Measurements from ENCODE around the gene EPPIN. TPM values are rescaled to one million over a fixed set of nuclear protein-coding genes. Genes with fewer than 3 reads are reported as not detected.
A peak's percentile ranks its signal among the peaks of the same experiment; 100 is the strongest.

EPPIN gene
- total and polyA plus RNA-seq, 7 donors: not detected

DNA sequence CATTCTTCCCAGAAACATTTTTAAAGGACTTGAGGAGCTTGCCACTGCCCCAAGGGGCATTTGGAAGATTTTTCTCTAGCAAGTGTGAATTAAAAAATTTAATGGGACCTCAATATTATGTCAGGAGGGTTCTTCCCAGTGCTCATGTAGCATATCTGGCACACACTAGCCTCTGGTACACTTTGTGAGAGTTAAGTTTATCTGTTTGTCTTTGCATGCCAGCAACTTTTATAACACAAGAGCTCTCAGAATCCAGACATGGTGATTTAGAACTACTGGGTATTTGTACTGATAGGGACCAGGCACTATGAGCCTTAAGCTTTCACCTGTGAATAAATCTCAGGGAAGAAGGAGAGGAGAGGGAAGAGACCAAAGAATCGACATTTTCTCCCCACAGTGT, 44.6 kb downstream of the EPPIN start:
- TF ChIP-seq, protein P1, sequence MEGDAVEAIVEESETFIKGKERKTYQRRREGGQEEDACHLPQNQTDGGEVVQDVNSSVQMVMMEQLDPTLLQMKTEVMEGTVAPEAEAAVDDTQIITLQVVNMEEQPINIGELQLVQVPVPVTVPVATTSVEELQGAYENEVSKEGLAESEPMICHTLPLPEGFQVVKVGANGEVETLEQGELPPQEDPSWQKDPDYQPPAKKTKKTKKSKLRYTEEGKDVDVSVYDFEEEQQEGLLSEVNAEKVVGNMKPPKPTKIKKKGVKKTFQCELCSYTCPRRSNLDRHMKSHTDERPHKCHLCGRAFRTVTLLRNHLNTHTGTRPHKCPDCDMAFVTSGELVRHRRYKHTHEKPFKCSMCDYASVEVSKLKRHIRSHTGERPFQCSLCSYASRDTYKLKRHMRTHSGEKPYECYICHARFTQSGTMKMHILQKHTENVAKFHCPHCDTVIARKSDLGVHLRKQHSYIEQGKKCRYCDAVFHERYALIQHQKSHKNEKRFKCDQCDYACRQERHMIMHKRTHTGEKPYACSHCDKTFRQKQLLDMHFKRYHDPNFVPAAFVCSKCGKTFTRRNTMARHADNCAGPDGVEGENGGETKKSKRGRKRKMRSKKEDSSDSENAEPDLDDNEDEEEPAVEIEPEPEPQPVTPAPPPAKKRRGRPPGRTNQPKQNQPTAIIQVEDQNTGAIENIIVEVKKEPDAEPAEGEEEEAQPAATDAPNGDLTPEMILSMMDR (IDR thresholded peaks at IDR 0.05): no peak
- no peak for TF ChIP-seq POLR2A (IDR thresholded peaks at IDR 0.05)
- no peak for TF ChIP-seq EP300 (IDR thresholded peaks at IDR 0.05)
- no peak for TF ChIP-seq POLR2AphosphoS5 (IDR thresholded peaks at IDR 0.05)
- peaks cover 0 to 27% (median 17%) of the 10 kb centered on the region in 4 donors for H3K4me1 ChIP-seq
- H3K27ac ChIP-seq: peak overlapping the region in 2 of 4 donors; percentile 69 to 78
- H3K9me3 ChIP-seq: no peaks in the 10 kb centered on the region
- WGBS, 2 donors: 24 to 51% methylated on average over 1 of the region's 1 CpG
- no peaks in the 10 kb centered on the region for H3K36me3 ChIP-seq
- intact Hi-C loops (cut with DNase I): no loop called here
- no peaks in the 10 kb centered on the region for H3K27me3 ChIP-seq
- DNase-seq: no peak
- no peak overlapping the region for H3K4me3 ChIP-seq

DNA sequence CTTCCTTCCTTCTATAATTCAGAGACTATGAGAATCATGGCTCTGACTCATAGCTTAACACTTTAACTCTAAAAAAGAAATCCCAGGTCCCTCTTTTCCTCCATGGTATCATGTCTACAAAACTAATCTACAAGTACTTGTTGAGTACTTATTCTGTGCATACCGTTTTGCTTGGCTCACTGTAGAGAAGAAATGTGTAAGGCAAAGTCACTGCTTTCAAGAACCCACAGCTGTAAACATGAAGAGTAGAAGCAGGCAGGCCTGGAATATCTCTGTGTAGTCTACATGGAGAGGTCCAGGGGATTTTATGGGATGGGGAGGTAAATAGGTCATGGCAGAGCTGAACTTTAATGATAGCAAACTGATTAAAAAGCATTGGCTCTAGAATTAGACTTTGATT, 45.6 kb downstream of the EPPIN start:
- no peaks in the 10 kb centered on the region for H3K36me3 ChIP-seq
- peaks cover 0 to 27% (median 17%) of the 10 kb centered on the region in 4 donors for H3K4me1 ChIP-seq
- intact Hi-C loops (cut with DNase I): no loop called here
- H3K4me3 ChIP-seq: no peak overlapping the region
- 54 to 73% methylated on average over 1 of the region's 1 CpG for WGBS, 2 donors
- no peaks in the 10 kb centered on the region for H3K9me3 ChIP-seq
- H3K27me3 ChIP-seq: no peaks in the 10 kb centered on the region
- DNase-seq: no peak
- TF ChIP-seq POLR2AphosphoS5 (IDR thresholded peaks at IDR 0.05) (peak in 3 of 4 donors; percentile 40 to 67 (median 66)), EP300 (IDR thresholded peaks at IDR 0.05) (no peak), POLR2A (IDR thresholded peaks at IDR 0.05) (no peak)
- TF ChIP-seq, protein P1 (IDR thresholded peaks at IDR 0.05): no peak
- H3K27ac ChIP-seq: peak overlapping the region in 3 of 4 donors; percentile 49 to 78 (median 69)

DNA sequence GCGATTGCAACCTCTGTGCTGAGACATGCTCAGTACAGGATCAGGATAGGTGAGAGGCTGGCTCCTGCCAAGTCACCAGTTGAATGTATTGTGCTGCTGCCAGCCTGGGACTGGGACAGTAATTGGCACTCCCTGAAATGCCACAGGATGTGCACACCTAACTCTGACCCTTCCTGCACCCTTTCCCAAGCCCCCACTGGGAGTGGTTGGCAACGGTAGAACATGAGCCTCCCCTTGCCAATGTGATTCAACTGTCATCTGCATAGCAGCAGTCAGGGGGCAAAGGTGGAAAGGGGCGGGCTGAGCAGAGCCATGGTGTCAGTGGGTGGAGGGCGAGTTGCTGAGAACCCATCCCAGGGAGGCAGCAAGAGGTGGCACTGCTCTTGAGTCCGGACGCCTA, 47.2 kb downstream of the EPPIN start:
- no peak overlapping the region for H3K27ac ChIP-seq
- 14 to 64% methylated on average over 6 of the region's 6 CpGs for WGBS, 2 donors
- no peaks in the 10 kb centered on the region for H3K27me3 ChIP-seq
- intact Hi-C loops (cut with DNase I): no loop called here
- no peaks in the 10 kb centered on the region for H3K9me3 ChIP-seq
- TF ChIP-seq, protein P1 (IDR thresholded peaks at IDR 0.05): no peak
- H3K36me3 ChIP-seq: no peaks in the 10 kb centered on the region
- H3K4me1 ChIP-seq: peaks cover 0 to 27% (median 17%) of the 10 kb centered on the region in 4 donors
- DNase-seq: no peak
- no peak overlapping the region for H3K4me3 ChIP-seq

DNA sequence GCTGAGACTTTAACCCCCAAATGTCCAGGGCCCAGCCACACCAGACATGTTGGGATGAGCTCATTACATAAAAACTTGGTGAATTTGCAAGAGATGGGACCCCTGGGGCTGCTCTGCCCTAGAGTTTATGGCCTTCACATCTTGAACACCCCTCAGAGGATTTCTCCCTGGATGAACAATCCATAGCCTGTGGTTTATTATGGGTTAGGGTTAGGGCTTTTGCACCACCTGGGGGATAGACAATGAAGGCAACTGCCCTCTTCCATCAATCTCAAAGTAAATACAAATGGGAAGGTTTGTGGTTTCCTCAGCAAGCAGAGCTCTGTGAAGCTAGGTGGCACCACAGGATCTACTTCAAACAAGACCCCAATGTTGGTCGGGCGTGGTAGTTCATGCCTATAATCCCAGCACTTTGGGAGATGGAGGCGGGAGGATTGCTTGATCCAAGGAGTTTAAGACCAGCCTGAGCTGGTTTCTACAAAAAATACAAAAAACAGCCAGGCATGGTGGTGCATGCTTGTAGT, 49.2 kb downstream of the EPPIN start:
- H3K27me3 ChIP-seq: no peaks in the 10 kb centered on the region
- TF ChIP-seq POLR2A (IDR thresholded peaks at IDR 0.05) (no peak), POLR2AphosphoS5 (IDR thresholded peaks at IDR 0.05) (no peak), EP300 (IDR thresholded peaks at IDR 0.05) (no peak)
- TF ChIP-seq, protein P1 (IDR thresholded peaks at IDR 0.05): no peak
- intact Hi-C loops (cut with DNase I): no loop called here
- no peaks in the 10 kb centered on the region for H3K36me3 ChIP-seq
- no peak overlapping the region for H3K4me3 ChIP-seq
- H3K27ac ChIP-seq: no peak overlapping the region
- DNase-seq: no peak
- peaks cover 0 to 26% (median 16%) of the 10 kb centered on the region in 4 donors for H3K4me1 ChIP-seq
- 85% methylated on average over 3 of the region's 3 CpGs for WGBS, 2 donors
- H3K9me3 ChIP-seq: no peaks in the 10 kb centered on the region

DNA sequence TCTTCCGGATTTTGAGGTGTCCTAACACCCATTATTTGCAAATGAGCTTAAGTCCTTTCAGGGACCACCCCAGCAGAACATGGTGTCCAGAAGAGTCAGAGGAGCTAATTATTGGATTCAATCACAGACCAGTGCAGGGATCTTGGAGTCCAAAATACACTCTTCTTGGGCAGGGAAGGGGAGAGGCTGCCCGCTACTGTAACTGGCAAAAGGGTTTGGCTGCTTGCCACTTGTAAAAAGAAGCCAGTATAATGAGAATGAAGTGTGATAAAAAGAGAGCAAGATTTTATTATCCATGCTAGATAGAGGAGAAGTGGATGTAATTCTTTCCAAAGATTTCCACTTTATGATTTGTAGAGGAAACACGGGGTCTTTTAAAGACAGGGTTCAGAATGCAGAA, 51.0 kb downstream of the EPPIN start:
- intact Hi-C loops (cut with DNase I): no loop called here
- TF ChIP-seq POLR2A (IDR thresholded peaks at IDR 0.05): no peak
- TF ChIP-seq, protein P1 (IDR thresholded peaks at IDR 0.05): no peak
- Histone ChIP-seq H3K27ac (no peak overlapping the region), H3K4me1 (peaks cover 0 to 7% (median under 1%) of the 10 kb centered on the region in 4 donors), H3K9me3 (no peaks in the 10 kb centered on the region), H3K27me3 (no peaks in the 10 kb centered on the region), H3K4me3 (no peak overlapping the region), H3K36me3 (no peaks in the 10 kb centered on the region)
- WGBS, 2 donors: 22 to 66% methylated on average over 3 of the region's 3 CpGs
- DNase-seq: no peak
